ENCODE measurements around the gene SLC13A4. TPM values are rescaled to one million over a fixed set of nuclear protein-coding genes. Genes with fewer than 3 reads are reported as not detected.
"Not testable (repeated sequence)": the region's sequence is repeated elsewhere in the genome, so short reads cannot be mapped to it uniquely, and the experiment has no call there.

SLC13A4 gene
- total RNA-seq, 2 donors from 2014 or later: not detected

DNA sequence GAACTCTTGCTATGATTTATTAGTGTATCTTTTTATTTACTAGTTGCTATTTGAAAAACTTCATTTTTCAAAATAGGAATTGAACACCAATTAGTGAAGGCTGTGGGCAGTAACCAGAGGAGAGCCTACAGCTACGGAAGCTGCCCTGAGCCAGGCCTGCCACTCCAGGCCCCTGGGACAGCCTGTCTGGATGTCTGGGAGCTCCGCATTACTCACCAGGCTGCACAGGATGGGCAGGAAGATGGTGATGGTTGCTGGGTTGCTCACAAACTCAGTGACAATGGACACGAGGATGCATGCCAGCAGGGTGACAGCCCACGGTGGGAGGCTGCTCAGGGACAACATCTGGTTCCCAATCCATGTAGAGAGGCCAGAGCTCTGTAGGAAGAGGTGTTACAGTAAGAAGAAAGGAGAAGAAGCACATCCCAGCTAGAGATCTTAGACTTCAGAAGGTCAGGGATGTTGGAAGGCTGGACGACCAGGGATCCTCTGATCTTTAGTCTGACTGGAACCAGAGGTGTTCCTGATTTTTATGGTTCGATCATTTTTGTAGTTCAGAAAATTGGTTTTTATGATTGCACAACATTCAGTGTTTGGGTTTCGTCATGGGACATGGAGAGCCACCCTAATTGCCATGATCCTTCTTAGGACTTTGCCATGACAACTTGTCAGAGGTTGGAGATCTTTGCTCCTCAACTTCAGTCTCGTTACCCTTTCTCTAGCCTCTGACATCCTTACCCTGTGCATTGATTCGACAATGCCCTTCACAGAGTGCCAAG is 42.5 kb downstream of the SLC13A4 start:
- Mint-ChIP-seq H3K27ac (no peak overlapping the region), H3K4me3 (no peak overlapping the region), H3K9me3 (no peaks in the 10 kb centered on the region), H3K36me3 (ENCODE audit: insufficient read depth in 2 of 2) (no peaks in the 10 kb centered on the region), H3K4me1 (ENCODE audit: low read depth) (peaks cover 18% of the 10 kb centered on the region), H3K27me3 (ENCODE audit: low read depth) (no peaks in the 10 kb centered on the region)
- DNase-seq (no peak), ATAC-seq (replicated peaks in 1 of 2) (no peak)

DNA sequence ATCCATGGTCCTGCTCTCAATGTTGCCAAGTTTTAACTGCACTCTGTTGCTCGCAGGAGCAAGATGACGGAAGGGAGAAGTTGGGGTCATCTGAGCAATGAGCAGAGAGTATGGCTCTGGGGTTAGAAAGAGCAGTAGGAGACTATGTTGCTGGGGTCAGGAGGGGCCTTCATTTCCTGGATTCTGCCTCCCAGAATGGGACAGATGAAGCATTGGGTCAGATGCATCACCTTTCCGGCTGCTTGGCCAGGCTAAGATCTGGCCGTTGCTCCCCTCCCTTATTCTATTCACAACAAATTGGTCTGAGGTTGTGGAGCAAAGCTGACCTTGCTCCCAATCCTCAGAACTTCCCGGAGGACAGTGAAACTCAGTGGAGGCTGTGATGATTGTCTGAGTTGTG is 43.3 kb downstream of the SLC13A4 start:
- no peaks in the 10 kb centered on the region for H3K36me3 Mint-ChIP-seq (ENCODE audit: insufficient read depth in 2 of 2)
- H3K4me1 Mint-ChIP-seq (ENCODE audit: low read depth): peaks cover 22% of the 10 kb centered on the region
- H3K27me3 Mint-ChIP-seq (ENCODE audit: low read depth): no peaks in the 10 kb centered on the region
- H3K9me3 Mint-ChIP-seq: no peaks in the 10 kb centered on the region
- H3K4me3 Mint-ChIP-seq: no peak overlapping the region
- ATAC-seq (replicated peaks in 1 of 2) (no peak), DNase-seq (no peak)
- no peak overlapping the region for H3K27ac Mint-ChIP-seq

- Mint-ChIP-seq H3K36me3 (ENCODE audit: insufficient read depth in 2 of 2) (no peaks in the 10 kb centered on the region), H3K4me1 (ENCODE audit: low read depth) (peaks cover 22% of the 10 kb centered on the region), H3K27ac (no peak overlapping the region), H3K4me3 (no peak overlapping the region), H3K9me3 (no peaks in the 10 kb centered on the region), H3K27me3 (ENCODE audit: low read depth) (no peaks in the 10 kb centered on the region)
- ATAC-seq (replicated peaks in 1 of 2): no peak
- no peak for DNase-seq
These were observed 43.9 kb downstream of the SLC13A4 start for GRCh38 chr7:135684136-135684535.

GRCh38 chr7:135683609-135684008 is 44.4 kb downstream of the SLC13A4 start:
- no peaks in the 10 kb centered on the region for H3K27me3 Mint-ChIP-seq (ENCODE audit: low read depth)
- ATAC-seq (replicated peaks in 1 of 2) (no peak), DNase-seq (no peak)
- H3K4me1 Mint-ChIP-seq (ENCODE audit: low read depth): peaks cover 22% of the 10 kb centered on the region
- H3K4me3 Mint-ChIP-seq: no peak overlapping the region
- no peaks in the 10 kb centered on the region for H3K36me3 Mint-ChIP-seq (ENCODE audit: insufficient read depth in 2 of 2)
- H3K9me3 Mint-ChIP-seq: no peaks in the 10 kb centered on the region
- no peak overlapping the region for H3K27ac Mint-ChIP-seq

DNA sequence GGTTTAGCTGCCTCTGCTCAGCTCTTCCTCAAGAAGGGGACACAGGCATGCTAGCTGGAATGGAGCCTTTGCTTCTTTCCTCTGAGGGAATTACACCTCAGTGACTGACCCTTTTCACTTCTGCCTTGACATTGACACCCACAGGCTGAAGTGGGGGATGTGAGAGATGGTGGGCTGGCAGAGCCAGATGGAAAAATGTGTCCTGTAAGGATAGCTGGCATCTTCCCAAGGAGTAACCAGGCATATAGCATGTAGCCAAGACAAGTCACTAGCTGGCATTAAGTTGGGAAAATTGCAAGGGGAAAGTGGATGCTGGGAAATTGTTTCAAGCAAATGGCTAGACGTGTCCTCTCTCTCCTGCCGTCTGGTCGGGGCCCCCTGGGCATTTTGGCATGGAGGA is 45.8 kb downstream of the SLC13A4 start:
- no peak for DNase-seq
- Mint-ChIP-seq H3K36me3 (ENCODE audit: insufficient read depth in 2 of 2) (no peaks in the 10 kb centered on the region), H3K4me1 (ENCODE audit: low read depth) (peaks cover 22% of the 10 kb centered on the region), H3K9me3 (no peaks in the 10 kb centered on the region), H3K27me3 (ENCODE audit: low read depth) (no peaks in the 10 kb centered on the region), H3K4me3 (no peak overlapping the region), H3K27ac (no peak overlapping the region)
- no peak for ATAC-seq (replicated peaks in 1 of 2)

GRCh38 chr7:135681762-135682161 is 46.2 kb downstream of the SLC13A4 start:
- Mint-ChIP-seq H3K4me3 (no peak overlapping the region), H3K4me1 (ENCODE audit: low read depth) (peaks cover 22% of the 10 kb centered on the region), H3K36me3 (ENCODE audit: insufficient read depth in 2 of 2) (no peaks in the 10 kb centered on the region), H3K27me3 (ENCODE audit: low read depth) (no peaks in the 10 kb centered on the region), H3K27ac (no peak overlapping the region), H3K9me3 (no peaks in the 10 kb centered on the region)
- no peak for ATAC-seq (replicated peaks in 1 of 2)
- no peak for DNase-seq

- Mint-ChIP-seq H3K9me3 (no peaks in the 10 kb centered on the region), H3K4me1 (ENCODE audit: low read depth) (peaks cover 22% of the 10 kb centered on the region), H3K36me3 (ENCODE audit: insufficient read depth in 2 of 2) (peaks cover 0 to 12% of the 10 kb centered on the region in 2 donors), H3K4me3 (no peak overlapping the region), H3K27me3 (ENCODE audit: low read depth) (no peaks in the 10 kb centered on the region), H3K27ac (no peak overlapping the region)
- DNase-seq (no peak), ATAC-seq (replicated peaks in 1 of 2) (no peak)
These were observed 49.1 kb downstream of the SLC13A4 start for GRCh38 chr7:135678612-135679575.

- no peaks in the 10 kb centered on the region for H3K27me3 Mint-ChIP-seq (ENCODE audit: low read depth)
These were observed 54.7 kb downstream of the SLC13A4 start for GRCh38 chr7:135673360-135673706.

GRCh38 chr7:135672560-135673359 is 55.2 kb downstream of the SLC13A4 start:
- no peak for DNase-seq
- Mint-ChIP-seq H3K4me1 (ENCODE audit: low read depth) (peaks cover 25% of the 10 kb centered on the region), H3K27ac (no peak overlapping the region), H3K36me3 (ENCODE audit: insufficient read depth in 2 of 2) (peaks cover 4 to 15% of the 10 kb centered on the region in 2 donors), H3K4me3 (no peak overlapping the region), H3K27me3 (ENCODE audit: low read depth) (no peaks in the 10 kb centered on the region), H3K9me3 (peaks cover 0 to 3% of the 10 kb centered on the region in 2 donors)
- peak in 1 of 2 donors; percentile 43 for ATAC-seq (replicated peaks in 1 of 2)

More at GRCh38 chr7:135673360-135673706, 54.7 kb downstream of the SLC13A4 start:
- Mint-ChIP-seq H3K36me3 (ENCODE audit: insufficient read depth in 2 of 2) (peaks cover 4 to 15% of the 10 kb centered on the region in 2 donors), H3K4me1 (ENCODE audit: low read depth) (peaks cover 20% of the 10 kb centered on the region), H3K9me3 (peaks cover 0 to 3% of the 10 kb centered on the region in 2 donors), H3K27ac (no peak overlapping the region), H3K4me3 (no peak overlapping the region)
- ATAC-seq (replicated peaks in 1 of 2) (no peak), DNase-seq (no peak)

DNA sequence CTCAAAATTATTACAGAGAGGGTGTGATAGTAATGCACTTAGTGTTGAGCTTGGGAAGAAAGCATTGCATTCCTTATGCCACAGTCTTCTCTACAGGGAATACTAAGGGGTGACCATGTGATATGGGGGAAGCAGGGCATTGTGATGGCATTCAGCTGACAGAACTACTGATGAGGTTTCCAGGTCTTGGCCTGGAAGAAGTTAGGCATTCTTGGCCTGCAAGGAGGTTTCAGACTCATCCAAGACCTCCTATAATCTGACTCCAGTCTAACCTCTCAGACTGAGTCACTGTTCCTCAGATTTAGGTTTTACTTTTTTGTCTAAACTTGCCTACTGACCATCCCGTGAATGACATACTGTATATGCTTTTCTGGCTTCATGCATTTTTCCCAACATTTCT is 57.8 kb downstream of the SLC13A4 start:
- no peak for ATAC-seq (replicated peaks in 1 of 2)
- DNase-seq: no peak
- Mint-ChIP-seq H3K9me3 (peaks cover 0 to 3% of the 10 kb centered on the region in 2 donors), H3K4me1 (ENCODE audit: low read depth) (peaks cover 48% of the 10 kb centered on the region), H3K27ac (no peak overlapping the region), H3K36me3 (ENCODE audit: insufficient read depth in 2 of 2) (peaks cover 6 to 11% of the 10 kb centered on the region in 2 donors), H3K27me3 (ENCODE audit: low read depth) (no peaks in the 10 kb centered on the region), H3K4me3 (no peak overlapping the region)

DNA sequence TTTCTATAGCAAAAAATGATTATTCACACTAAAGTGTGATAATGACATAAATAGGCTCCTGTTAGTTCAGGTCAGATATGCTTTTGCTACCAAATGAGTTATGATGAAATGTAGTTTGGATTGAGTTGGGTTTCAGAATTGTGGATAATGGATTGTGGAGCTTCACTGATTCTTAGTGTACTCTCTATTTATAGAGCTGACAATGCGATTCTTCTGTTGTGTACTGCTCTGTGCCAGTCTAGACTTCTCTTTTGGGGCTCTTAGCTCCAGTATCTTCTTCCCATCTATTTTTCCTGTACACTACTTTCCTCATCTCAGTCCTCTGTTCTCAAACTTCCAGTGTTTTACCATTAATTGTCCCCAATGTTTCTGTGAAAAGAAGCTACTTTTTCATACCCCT is 58.2 kb downstream of the SLC13A4 start:
- Mint-ChIP-seq H3K27me3 (ENCODE audit: low read depth) (no peaks in the 10 kb centered on the region), H3K4me1 (ENCODE audit: low read depth) (peaks cover 52% of the 10 kb centered on the region), H3K27ac (no peak overlapping the region), H3K36me3 (ENCODE audit: insufficient read depth in 2 of 2) (peaks cover 6 to 10% of the 10 kb centered on the region in 2 donors), H3K4me3 (no peak overlapping the region), H3K9me3 (peaks cover 0 to 3% of the 10 kb centered on the region in 2 donors)
- ATAC-seq (replicated peaks in 1 of 2): no peak
- DNase-seq: no peak

- H3K27me3 Mint-ChIP-seq (ENCODE audit: low read depth); H3K27ac Mint-ChIP-seq; H3K36me3 Mint-ChIP-seq (ENCODE audit: insufficient read depth in 2 of 2); DNase-seq; H3K9me3 Mint-ChIP-seq; ATAC-seq (replicated peaks in 1 of 2); H3K4me3 Mint-ChIP-seq: not testable (repeated sequence)
- peaks cover 60% of the 10 kb centered on the region for H3K4me1 Mint-ChIP-seq (ENCODE audit: low read depth)
These were observed 59.1 kb downstream of the SLC13A4 start for GRCh38 chr7:135668852-135669395.

All from activated T-cell treated with anti-CD3 and anti-CD28 coated beads, Interleukin-2, amount 50 U/mL, for 72 hours (primary cell).